ENCODE results near the gene FAM171A1. TPM values are rescaled to one million over a fixed set of nuclear protein-coding genes. Genes with fewer than 3 reads are reported as not detected.

FAM171A1 gene
- total RNA-seq, 2 donors from 2014 or later, result 22.1 to 29.1 TPM

DNA sequence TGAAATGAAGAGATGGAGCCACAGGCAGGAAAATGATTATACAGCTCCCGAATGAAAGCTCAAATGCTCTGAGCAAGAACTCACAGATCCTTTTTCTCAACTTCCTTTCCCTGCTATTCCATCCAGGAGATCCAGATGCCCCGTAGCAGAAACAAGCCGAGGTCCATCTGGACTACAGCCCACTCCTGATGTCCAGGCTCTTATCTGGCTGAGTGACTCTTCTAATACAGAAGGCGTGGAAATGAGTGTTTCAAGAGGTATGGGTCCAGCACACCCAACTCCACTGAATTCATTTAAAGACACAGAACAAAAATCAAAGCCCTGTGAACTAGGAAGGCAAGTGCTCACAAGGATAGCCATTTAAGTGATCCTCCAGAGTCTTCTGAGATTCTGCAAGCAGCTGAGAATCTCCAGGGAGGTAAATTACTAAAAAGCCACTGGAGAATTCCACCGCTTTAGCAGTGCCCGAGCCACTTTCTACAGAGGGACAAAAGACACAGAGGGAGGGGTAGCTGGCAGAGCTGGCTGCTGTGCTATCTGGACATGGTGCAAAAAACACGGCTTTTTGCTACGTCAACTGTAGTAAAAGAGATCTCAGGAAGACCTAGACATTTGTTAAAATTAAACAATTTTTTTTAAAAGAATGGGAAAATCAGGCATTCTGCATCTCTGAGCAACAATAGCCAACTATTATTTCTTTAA is 24.5 kb downstream of the FAM171A1 start:
- ATAC-seq (no peak), DNase-seq (no peak)
- 48 to 65% methylated on average over 8 of the region's 8 CpGs for WGBS, 2 donors
- intact Hi-C loops (cut with DNase I), result no loop called here
- no peaks in the 10 kb centered on the region for H3K36me3 ChIP-seq (replicated peaks in 1 of 2; ENCODE audit: insufficient read depth in 1 of 2, low read depth in 2 of 2)
- peaks cover 35% of the 10 kb centered on the region for H3K4me1 ChIP-seq
- H3K4me3 ChIP-seq, result no peak overlapping the region
- H3K27ac ChIP-seq, result peak overlapping the region in 3 of 4 donors; percentile 71 to 77 (median 77)
- no peaks in the 10 kb centered on the region for H3K9me3 ChIP-seq
- TF ChIP-seq POLR2A (IDR thresholded peaks at IDR 0.05) (no peak), CTCF (IDR thresholded peaks at IDR 0.05) (no peak)
- no peaks in the 10 kb centered on the region for H3K27me3 ChIP-seq

GRCh38 chr10:15345450-15345849 is 25.6 kb downstream of the FAM171A1 start:
- H3K4me3 ChIP-seq, result no peak overlapping the region
- peak overlapping the region; percentile 71 to 77 (median 74) for H3K27ac ChIP-seq
- intact Hi-C loops (cut with DNase I), result no loop called here
- peaks cover 0 to 4% (median 0%) of the 10 kb centered on the region in 3 donors for H3K9me3 ChIP-seq
- peaks cover 41% of the 10 kb centered on the region for H3K4me1 ChIP-seq
- H3K27me3 ChIP-seq, result no peaks in the 10 kb centered on the region
- no peaks in the 10 kb centered on the region for H3K36me3 ChIP-seq (replicated peaks in 1 of 2; ENCODE audit: insufficient read depth in 1 of 2, low read depth in 2 of 2)
- 65 to 81% methylated on average over 4 of the region's 5 CpGs for WGBS, 2 donors
- DNase-seq (no peak), ATAC-seq (no peak)
- no peak for TF ChIP-seq POLR2A (IDR thresholded peaks at IDR 0.05)
- TF ChIP-seq CTCF (IDR thresholded peaks at IDR 0.05), result no peak

- Histone ChIP-seq H3K4me1 (peaks cover 41% of the 10 kb centered on the region), H3K4me3 (no peak overlapping the region), H3K27ac (peak overlapping the region; percentile 71 to 77 (median 74)), H3K27me3 (no peaks in the 10 kb centered on the region), H3K36me3 (replicated peaks in 1 of 2; ENCODE audit: insufficient read depth in 1 of 2, low read depth in 2 of 2) (no peaks in the 10 kb centered on the region), H3K9me3 (peaks cover 0 to 4% (median 0%) of the 10 kb centered on the region in 3 donors)
- TF ChIP-seq POLR2A (IDR thresholded peaks at IDR 0.05) (peak in 2 of 3 donors; percentile 19 to 20), CTCF (IDR thresholded peaks at IDR 0.05) (no peak)
- ATAC-seq (peak; percentile 92), DNase-seq (peak in 3 of 4 donors; percentile 24 to 67 (median 29))
- intact Hi-C loops (cut with DNase I), result no loop called here
- 25 to 57% methylated on average over 8 of the region's 8 CpGs for WGBS, 2 donors
Observed at GRCh38 chr10:15344876-15345285, 26.2 kb downstream of the FAM171A1 start.

DNA sequence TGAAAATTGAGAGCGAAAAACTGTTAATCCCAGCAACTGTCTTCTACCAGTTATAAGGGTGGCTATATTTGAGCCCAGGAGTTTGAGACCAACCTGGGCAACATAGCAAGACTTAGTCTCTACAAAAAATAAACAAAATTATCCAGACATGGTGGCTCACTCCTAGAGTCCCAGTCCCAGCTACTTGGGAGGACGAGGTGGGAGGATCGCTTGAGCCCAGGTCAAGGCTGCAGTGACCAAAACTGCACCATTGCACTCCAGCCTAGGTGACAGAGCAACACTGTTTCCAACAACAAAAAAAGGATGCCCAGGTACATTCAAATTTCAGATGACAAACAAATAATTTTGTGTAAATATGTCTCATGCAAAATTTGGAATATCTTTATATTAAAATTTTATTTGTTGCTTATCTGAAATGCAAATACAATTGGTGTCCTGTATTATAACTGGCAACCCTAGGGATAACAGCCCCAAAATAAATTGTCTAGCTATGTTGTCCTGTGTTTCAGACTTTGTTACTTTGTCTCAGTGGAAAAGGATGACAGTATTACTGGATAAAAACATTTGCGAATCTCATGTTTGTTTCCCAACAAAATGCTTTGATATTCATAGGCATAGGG is 26.7 kb downstream of the FAM171A1 start:
- TF ChIP-seq CTCF (IDR thresholded peaks at IDR 0.05) (no peak), POLR2A (IDR thresholded peaks at IDR 0.05) (no peak)
- 78% methylated on average over 4 of the region's 4 CpGs for WGBS, 2 donors
- no peak for DNase-seq
- peak overlapping the region; percentile 71 to 77 (median 74) for H3K27ac ChIP-seq
- H3K36me3 ChIP-seq (replicated peaks in 1 of 2; ENCODE audit: insufficient read depth in 1 of 2, low read depth in 2 of 2), result no peaks in the 10 kb centered on the region
- no peaks in the 10 kb centered on the region for H3K27me3 ChIP-seq
- no peak for ATAC-seq
- H3K4me3 ChIP-seq, result no peak overlapping the region
- H3K4me1 ChIP-seq, result peaks cover 38% of the 10 kb centered on the region
- H3K9me3 ChIP-seq, result peaks cover 0 to 4% (median 0%) of the 10 kb centered on the region in 3 donors
- intact Hi-C loops (cut with DNase I), result no loop called here

Data from body of pancreas (tissue), 4 donors.